Epithelial cell of esophagus (primary cell): ENCODE data around the gene U2AF1L4.

Experiments
- DNase-seq: peaks from one replicate; pipeline ENCODE4 v3.0.0; 2010; ENCODE audit warnings: low read depth
- H3K4me3 ChIP-seq: 2 replicates; pipeline ENCODE4 v1.5.1; 2011; ENCODE audit warnings: mild to moderate bottlenecking, low read length, control low read depth
- TF ChIP-seq, protein P1 (sequence below): IDR thresholded peaks from 2 replicates; pipeline ENCODE4 v1.5.1; 2011; ENCODE audit warnings: low read depth, mild to moderate bottlenecking, low read length, control low read depth, inconsistent platforms; ENCODE audit not compliant: insufficient read depth; ENCODE audit errors: missing control alignments

U2AF1L4 gene

DNA sequence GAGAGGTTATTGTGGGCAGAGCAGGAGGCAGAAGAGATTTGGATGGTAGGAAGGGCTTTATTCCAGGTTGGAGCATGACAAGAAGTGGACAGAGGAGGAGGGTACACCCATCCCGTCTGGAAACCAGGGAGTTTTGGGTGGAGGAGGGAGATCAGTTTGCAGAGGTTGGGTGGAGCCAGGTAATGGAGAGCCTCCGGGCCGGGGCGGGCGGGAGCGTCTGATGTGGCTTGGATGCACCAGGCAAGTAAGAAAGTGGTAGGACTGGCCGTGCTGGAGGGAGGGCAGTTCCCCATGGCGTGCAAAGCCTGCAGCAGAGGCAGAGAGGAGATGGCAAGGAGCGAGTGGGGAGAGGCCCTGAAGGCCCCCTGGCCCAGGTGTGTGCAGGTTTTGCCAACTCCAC is 13.9 kb downstream of the U2AF1L4 start:
- TF ChIP-seq, protein P1, sequence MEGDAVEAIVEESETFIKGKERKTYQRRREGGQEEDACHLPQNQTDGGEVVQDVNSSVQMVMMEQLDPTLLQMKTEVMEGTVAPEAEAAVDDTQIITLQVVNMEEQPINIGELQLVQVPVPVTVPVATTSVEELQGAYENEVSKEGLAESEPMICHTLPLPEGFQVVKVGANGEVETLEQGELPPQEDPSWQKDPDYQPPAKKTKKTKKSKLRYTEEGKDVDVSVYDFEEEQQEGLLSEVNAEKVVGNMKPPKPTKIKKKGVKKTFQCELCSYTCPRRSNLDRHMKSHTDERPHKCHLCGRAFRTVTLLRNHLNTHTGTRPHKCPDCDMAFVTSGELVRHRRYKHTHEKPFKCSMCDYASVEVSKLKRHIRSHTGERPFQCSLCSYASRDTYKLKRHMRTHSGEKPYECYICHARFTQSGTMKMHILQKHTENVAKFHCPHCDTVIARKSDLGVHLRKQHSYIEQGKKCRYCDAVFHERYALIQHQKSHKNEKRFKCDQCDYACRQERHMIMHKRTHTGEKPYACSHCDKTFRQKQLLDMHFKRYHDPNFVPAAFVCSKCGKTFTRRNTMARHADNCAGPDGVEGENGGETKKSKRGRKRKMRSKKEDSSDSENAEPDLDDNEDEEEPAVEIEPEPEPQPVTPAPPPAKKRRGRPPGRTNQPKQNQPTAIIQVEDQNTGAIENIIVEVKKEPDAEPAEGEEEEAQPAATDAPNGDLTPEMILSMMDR: no peak
- DNase-seq: peak; percentile 61
- H3K4me3 ChIP-seq: no peak overlapping the region

DNA sequence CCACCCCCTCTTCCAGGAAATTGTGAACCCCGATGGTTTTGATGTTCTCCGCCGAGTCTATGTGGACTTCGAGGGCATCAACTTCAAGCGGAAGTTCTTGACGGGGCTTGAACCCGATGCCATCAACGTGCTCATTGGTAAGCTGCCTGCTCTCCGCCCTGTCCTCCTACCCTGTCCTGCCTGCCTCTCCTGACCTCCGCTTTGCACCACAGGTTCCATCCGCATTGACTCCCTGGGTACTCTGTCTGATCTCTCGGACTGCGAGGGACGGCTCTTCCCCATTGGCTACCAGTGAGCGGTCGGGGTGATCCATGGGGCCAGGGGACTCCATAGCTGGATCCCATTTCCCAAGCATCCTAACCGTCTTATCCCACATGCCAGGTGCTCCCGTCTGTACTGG is 14.9 kb downstream of the U2AF1L4 start:
- TF ChIP-seq, protein P1: no peak
- DNase-seq: no peak
- no peak overlapping the region for H3K4me3 ChIP-seq

DNA sequence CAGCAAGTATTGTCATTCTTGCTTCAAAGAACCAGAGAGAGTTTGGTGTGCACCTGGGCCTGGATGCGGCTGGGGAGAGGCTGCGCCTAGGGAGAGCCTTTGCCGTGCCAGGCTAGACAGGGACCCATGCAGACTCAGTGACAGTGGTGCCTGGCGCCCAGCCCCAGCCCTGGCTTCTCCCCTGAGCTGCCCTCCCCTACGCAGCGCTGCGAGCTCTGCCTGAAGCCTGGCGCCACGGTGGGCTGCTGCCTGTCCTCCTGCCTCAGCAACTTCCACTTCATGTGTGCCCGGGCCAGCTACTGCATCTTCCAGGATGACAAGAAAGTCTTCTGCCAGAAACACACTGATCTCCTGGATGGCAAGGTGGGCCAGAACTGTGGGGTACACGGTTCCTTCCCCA is 15.5 kb downstream of the U2AF1L4 start:
- DNase-seq: no peak
- H3K4me3 ChIP-seq: no peak overlapping the region
- TF ChIP-seq, protein P1: no peak

DNA sequence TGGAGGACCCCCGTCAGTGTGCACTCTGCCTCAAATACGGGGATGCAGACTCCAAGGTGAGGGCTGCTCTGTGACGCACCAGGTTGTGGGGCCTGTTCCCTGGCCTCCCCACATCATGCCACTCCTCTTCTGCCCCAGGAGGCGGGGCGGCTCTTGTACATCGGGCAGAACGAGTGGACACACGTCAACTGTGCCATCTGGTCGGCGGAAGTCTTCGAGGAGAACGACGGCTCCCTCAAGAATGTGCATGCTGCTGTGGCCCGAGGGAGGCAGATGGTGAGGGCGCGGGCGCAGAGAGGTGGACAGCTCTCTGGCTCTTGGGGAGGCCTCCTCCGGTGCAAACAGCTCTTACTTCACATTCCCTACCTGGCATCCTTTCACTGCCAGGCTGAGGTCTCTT is 16.2 kb downstream of the U2AF1L4 start:
- TF ChIP-seq, protein P1: no peak
- no peak overlapping the region for H3K4me3 ChIP-seq

DNA sequence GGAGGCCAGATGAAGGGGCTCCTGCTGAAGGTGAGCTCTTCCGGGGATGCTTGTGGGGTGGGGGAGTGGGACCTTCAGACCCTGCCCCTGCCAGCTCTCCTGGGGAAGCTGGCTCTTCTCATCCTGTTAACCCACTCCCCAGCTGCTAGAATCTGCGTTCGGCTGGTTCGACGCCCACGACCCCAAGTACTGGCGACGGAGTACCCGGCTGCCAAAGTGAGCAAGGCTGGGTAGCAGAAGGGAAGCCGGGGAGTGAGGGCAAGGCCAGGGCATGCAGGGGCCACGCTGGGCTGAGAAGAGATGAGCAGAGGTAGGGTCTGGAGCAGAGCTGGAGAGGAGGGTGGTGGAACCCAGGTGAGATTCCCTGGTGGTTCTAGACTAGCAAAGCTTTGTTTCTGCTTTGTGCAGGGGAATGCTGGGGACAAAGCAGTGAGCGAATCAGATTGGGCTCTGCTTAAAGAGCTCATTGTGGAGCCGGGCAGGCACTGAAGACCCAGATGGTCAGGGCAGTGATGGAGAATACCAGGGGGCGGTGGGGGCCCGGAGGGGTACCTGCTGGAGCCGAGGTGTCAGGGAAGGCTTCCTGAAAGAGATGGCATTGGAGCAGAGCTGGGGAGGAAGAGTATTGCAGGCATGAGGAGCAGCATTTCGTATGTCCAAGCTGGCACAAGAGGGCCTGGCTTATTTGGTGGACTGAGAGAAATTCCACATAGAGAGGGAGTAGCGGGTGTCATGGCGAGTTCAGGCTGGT is 17.1 kb downstream of the U2AF1L4 start:
- TF ChIP-seq, protein P1: no peak
- H3K4me3 ChIP-seq: no peak overlapping the region
- DNase-seq: no peak

More for the DNA sequence above, 16.2 kb downstream of the U2AF1L4 start:
- no peak for DNase-seq

DNA sequence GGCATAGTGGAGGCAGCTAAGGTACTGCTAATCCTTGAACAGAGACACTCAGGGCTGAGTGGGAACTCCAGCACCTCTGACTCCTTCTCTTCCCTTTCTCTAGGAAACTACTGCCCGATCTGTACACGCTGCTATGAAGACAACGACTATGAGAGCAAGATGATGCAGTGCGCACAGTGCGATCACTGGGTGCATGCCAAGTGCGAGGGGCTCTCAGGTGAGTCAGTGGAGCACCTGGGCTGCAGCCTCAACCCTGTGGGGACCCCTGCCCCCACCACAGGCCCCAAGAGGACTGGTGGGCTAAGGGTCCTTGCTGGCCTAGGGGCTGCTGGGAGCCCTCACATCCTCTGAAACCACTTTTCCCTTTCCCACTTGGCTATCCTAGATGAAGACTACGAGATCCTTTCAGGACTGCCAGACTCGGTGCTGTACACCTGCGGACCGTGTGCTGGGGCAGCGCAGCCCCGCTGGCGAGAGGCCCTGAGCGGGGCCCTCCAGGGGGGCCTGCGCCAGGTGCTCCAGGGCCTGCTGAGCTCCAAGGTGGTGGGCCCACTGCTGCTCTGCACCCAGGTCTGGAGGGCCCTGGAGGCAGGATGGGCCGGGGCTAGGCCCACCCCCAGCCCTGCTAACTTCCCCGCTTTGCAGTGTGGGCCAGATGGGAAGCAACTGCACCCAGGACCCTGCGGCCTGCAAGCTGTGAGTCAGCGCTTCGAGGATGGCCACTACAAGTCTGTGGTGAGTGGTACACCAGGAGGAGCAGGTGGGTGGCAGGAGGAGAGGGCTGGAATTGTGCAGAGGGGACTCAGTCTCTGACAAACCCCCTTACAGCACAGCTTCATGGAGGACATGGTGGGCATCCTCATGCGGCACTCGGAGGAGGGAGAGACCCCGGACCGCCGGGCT is 17.9 kb downstream of the U2AF1L4 start:
- no peak overlapping the region for H3K4me3 ChIP-seq
- DNase-seq: no peak
- TF ChIP-seq, protein P1: no peak
